Activated effector memory CD4-positive, alpha-beta T cell treated with Interleukin-2 at 50 U/mL for 16 hours (primary cell): ENCODE data around the gene SMPD3.

Experiments used
- DNase-seq: peaks from one replicate; pipeline ENCODE4 v3.0.0-alpha.2; 2020

SMPD3 gene

GRCh38 chr16:68319185-68319908 lies 129.0 kb downstream of the SMPD3 start:
- no peak for DNase-seq

GRCh38 chr16:68313116-68313515 lies 135.2 kb downstream of the SMPD3 start:
- no peak for DNase-seq

GRCh38 chr16:68310774-68311511 lies 137.4 kb downstream of the SMPD3 start, which contains the start of the genes PRMT7 and SLC7A6OS:
TSS of gene PRMT7 (plus strand) at chr16:68311019. CDS start at chr16:68315980, 4,961 bp downstream.
TSS of gene SLC7A6OS (minus strand) at chr16:68310946. CDS start at chr16:68310926, 20 bp downstream.
- DNase-seq, result peak; percentile 88

GRCh38 chr16:68310437-68310773 lies 137.9 kb downstream of the SMPD3 start:
- no peak for DNase-seq

- no peak for DNase-seq
These were observed 138.5 kb downstream of the SMPD3 start for GRCh38 chr16:68309799-68310198.
